KMS-11 (cell line): Measurements from ENCODE around the gene MAGI2.

ENCODE experiments used
- H2AFZ ChIP-seq: fragments of 200-600 bp; sonication (generic); 2 replicates; pipeline ENCODE4 v1.6.1; 2016; ENCODE audit warnings: antibody characterized with exemption, mixed run types, low read depth
- H3K27ac ChIP-seq: fragments of 200-600 bp; sonication (generic); 2 replicates; pipeline ENCODE4 v1.6.1; 2016; ENCODE audit warnings: mild to moderate bottlenecking, mixed run types
- H3K27me3 ChIP-seq: fragments of 200-600 bp; sonication (generic); 2 replicates; pipeline ENCODE4 v1.6.1; 2017; ENCODE audit warnings: mild to moderate bottlenecking, low read depth, mixed run types, moderate library complexity; ENCODE audit not compliant: insufficient read depth
- H3K36me3 ChIP-seq: fragments of 200-600 bp; sonication (generic); 2 replicates; pipeline ENCODE4 v1.6.1; 2017; ENCODE audit warnings: mild to moderate bottlenecking, mixed run types; ENCODE audit not compliant: insufficient read depth
- H3K4me1 ChIP-seq: fragments of 200-600 bp; sonication (generic); 2 replicates; pipeline ENCODE4 v1.6.1; 2016; ENCODE audit warnings: mild to moderate bottlenecking, low read depth, mixed run types; ENCODE audit not compliant: poor library complexity, severe bottlenecking
- H3K4me2 ChIP-seq: fragments of 200-600 bp; sonication (generic); 2 replicates; pipeline ENCODE4 v1.7.0; 2016; ENCODE audit warnings: mild to moderate bottlenecking, mixed run types
- H3K4me3 ChIP-seq: fragments of 200-600 bp; sonication (generic); IDR thresholded peaks from 2 replicates; pipeline ENCODE4 v1.6.1; 2017; ENCODE audit warnings: low read depth, low read length, mixed read lengths; ENCODE audit not compliant: insufficient read depth
- H3K79me2 ChIP-seq: fragments of 200-600 bp; sonication (generic); 2 replicates; pipeline ENCODE4 v1.6.1; 2016; ENCODE audit warnings: low read depth, mixed run types; ENCODE audit not compliant: insufficient read depth
- H3K9ac ChIP-seq: fragments of 200-600 bp; sonication (generic); 2 replicates; pipeline ENCODE4 v1.6.1; 2016; ENCODE audit warnings: mild to moderate bottlenecking, mixed run types
- H4K20me1 ChIP-seq: fragments of 200-600 bp; sonication (generic); 2 replicates; pipeline ENCODE4 v1.6.1; 2016; ENCODE audit warnings: mild to moderate bottlenecking, mixed run types; ENCODE audit not compliant: insufficient read depth
- CTCF ChIP-seq: fragments of 200-600 bp; sonication (generic); conservative IDR thresholded peaks from 2 replicates; pipeline ENCODE4 v1.6.1; 2017; ENCODE audit warnings: low read depth, mild to moderate bottlenecking, antibody characterized with exemption, low read length, moderate library complexity, mixed read lengths

Gene MAGI2

DNA sequence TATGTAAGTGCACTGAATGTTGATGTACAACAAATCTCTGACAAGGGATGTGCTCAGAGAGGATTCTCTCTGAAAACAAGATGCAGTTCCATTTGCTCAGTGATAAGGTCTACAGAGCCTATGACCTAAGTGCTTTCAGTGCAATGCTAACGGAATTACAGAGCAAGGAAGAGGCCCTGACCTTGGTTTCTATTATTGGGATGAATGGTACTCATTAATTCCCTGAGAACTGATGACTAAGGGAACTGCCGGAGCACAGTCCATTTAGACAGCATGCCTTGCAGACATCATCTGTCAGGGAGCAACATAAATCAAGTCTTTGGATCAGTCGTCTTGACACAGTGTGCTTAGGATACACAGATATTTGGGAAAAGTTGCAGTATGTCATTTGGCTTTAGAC is 1314.1 kb downstream of the MAGI2 start:
- H3K27me3 ChIP-seq, result no peaks in the 10 kb centered on the region
- no peak for TF ChIP-seq CTCF
- no peak overlapping the region for H3K27ac ChIP-seq
- H3K9ac ChIP-seq, result no peak overlapping the region
- H3K36me3 ChIP-seq, result no peaks in the 10 kb centered on the region
- H4K20me1 ChIP-seq, result no peaks in the 10 kb centered on the region
- no peak overlapping the region for H3K4me3 ChIP-seq
- H2AFZ ChIP-seq, result no peak overlapping the region
- no peak overlapping the region for H3K4me2 ChIP-seq
- H3K79me2 ChIP-seq, result no peaks in the 10 kb centered on the region
- no peaks in the 10 kb centered on the region for H3K4me1 ChIP-seq

DNA sequence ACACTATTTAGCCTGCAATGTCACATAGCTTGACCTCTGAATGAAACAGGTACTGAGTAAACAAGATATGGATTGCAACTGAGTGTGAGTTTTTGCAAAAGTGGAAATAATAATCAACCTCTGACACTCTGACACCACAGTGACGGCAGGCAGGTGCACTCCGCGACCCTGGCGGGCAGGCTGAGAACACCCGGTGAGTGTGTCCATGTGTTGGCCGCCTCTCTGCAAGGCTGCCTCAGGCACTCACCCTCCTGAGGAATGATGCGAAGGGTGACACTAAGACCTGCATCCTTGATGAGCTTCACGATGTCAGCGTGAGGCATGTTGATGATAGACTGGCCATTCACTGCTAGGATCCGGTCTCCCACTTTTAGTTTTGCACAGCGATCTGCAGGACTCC is 1318.7 kb downstream of the MAGI2 start:
- TF ChIP-seq CTCF, result no peak
- H4K20me1 ChIP-seq, result no peaks in the 10 kb centered on the region
- no peaks in the 10 kb centered on the region for H3K36me3 ChIP-seq
- H3K4me1 ChIP-seq, result no peaks in the 10 kb centered on the region
- H2AFZ ChIP-seq, result no peak overlapping the region
- H3K27me3 ChIP-seq, result no peaks in the 10 kb centered on the region
- H3K4me2 ChIP-seq, result no peak overlapping the region
- H3K27ac ChIP-seq, result no peak overlapping the region
- no peak overlapping the region for H3K4me3 ChIP-seq
- H3K9ac ChIP-seq, result no peak overlapping the region
- H3K79me2 ChIP-seq, result no peaks in the 10 kb centered on the region

- Histone ChIP-seq H3K9ac (no peak overlapping the region), H3K27ac (no peak overlapping the region), H2AFZ (no peak overlapping the region), H3K4me3 (no peak overlapping the region), H3K4me1 (no peaks in the 10 kb centered on the region), H3K79me2 (no peaks in the 10 kb centered on the region), H3K27me3 (no peaks in the 10 kb centered on the region), H3K4me2 (no peak overlapping the region), H3K36me3 (no peaks in the 10 kb centered on the region), H4K20me1 (no peaks in the 10 kb centered on the region)
- TF ChIP-seq CTCF, result peak; percentile 71
Observed at GRCh38 chr7:78134256-78134655, 1319.2 kb downstream of the MAGI2 start.

DNA sequence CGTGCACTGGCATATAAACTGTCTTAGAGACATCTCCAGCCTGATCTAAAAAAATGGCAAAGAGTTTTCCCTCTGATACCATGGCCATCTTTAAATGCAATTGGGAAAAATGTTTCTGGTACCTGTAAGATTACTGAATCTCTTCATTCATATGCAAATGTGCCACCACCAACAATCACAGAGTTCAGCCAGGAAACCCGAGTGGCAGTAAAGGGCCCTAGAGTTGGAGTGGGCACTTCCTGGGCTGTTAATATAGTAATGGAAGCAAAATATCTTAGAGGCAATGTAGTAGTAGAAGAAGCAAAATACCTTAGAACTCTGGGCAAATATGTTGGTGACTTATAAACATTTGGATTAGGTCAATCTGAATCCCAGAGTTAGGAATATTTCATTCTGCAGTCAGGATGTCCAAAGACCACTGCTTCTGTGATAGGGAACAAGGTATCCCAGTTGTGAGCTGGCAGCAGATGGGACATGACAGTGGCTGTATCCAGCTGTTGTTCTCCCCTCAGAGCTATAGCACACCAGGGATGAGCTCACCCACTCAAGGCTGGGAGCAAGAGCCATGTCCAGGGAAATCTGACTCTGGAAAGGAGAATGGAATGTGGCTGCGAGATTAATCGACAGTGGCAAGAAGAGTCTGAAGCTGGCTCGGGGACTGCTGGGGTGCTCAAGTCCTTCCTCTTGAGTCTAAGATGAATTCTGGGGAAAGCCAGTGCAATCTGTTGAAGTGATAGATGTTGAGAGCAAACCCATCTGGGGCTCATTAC is 1322.8 kb downstream of the MAGI2 start:
- Histone ChIP-seq H3K9ac (no peak overlapping the region), H3K79me2 (no peaks in the 10 kb centered on the region), H3K27ac (no peak overlapping the region), H4K20me1 (no peaks in the 10 kb centered on the region), H2AFZ (no peak overlapping the region), H3K4me1 (no peaks in the 10 kb centered on the region), H3K36me3 (no peaks in the 10 kb centered on the region), H3K27me3 (no peaks in the 10 kb centered on the region), H3K4me2 (no peak overlapping the region), H3K4me3 (no peak overlapping the region)
- TF ChIP-seq CTCF, result no peak
